Ovary (tissue), 3 donors: ENCODE measurements around the gene CHERP.

Source experiments
- POLR2A ChIP-seq: fragments of 450-650 bp; IDR thresholded peaks from one replicate; pipeline ENCODE4 v1.6.1; 2017; ENCODE audit warnings: antibody characterized with exemption, mild to moderate bottlenecking, moderate library complexity
- TF ChIP-seq, protein P1 (sequence below), 3 donors: fragments of 450-650 bp in 2 of 3; fragments of 200-600 bp in 1 of 3; IDR thresholded peaks; one replicate each; pipeline versions ENCODE4 v1.5.1 to v1.8.0; 2016 to 2022; ENCODE audit warnings: antibody characterized with exemption in 3 of 3, mild to moderate bottlenecking in 1 of 3
- donor health status: DM: no; HTN: no; CAD: no.

DNA sequence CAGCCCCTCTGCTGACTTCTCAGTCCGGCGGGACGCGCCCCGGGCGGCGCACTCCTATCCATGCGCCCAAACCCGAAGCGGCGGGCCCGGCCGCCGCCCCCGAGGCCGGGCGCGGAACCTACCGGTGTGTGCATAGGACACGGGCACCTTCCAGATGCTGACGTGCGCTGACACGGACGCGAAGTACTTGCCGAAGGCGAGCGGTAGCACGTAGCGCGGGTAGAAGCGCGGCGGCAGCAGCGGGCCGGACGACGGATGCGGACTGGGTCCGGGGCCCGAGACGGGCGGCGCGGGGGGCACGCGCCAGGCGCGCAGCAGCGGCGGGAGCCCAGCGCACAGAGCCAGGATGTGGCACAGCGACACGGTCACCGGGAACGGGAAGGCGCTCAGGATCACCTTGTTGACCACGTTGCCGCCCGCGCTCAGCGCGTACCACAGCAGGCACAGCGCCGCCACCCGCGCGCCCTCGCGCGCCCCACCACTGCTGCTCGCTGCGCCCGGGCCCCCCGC lies 29.6 kb upstream of the CHERP start:
- no peak for TF ChIP-seq POLR2A
- TF ChIP-seq, protein P1, sequence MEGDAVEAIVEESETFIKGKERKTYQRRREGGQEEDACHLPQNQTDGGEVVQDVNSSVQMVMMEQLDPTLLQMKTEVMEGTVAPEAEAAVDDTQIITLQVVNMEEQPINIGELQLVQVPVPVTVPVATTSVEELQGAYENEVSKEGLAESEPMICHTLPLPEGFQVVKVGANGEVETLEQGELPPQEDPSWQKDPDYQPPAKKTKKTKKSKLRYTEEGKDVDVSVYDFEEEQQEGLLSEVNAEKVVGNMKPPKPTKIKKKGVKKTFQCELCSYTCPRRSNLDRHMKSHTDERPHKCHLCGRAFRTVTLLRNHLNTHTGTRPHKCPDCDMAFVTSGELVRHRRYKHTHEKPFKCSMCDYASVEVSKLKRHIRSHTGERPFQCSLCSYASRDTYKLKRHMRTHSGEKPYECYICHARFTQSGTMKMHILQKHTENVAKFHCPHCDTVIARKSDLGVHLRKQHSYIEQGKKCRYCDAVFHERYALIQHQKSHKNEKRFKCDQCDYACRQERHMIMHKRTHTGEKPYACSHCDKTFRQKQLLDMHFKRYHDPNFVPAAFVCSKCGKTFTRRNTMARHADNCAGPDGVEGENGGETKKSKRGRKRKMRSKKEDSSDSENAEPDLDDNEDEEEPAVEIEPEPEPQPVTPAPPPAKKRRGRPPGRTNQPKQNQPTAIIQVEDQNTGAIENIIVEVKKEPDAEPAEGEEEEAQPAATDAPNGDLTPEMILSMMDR (IDR thresholded peaks at IDR 0.05), result no peak
